DMS53 treated with DMSO at 0.1 percent for 48 hours (cell line): ENCODE data around the gene FAP.

Experiments
- DNase-seq: peaks from one replicate; lab custom pipeline; 2025; ENCODE audit not compliant: unreplicated experiment; lab: John Stamatoyannopoulos, UW

The FAP gene

DNA sequence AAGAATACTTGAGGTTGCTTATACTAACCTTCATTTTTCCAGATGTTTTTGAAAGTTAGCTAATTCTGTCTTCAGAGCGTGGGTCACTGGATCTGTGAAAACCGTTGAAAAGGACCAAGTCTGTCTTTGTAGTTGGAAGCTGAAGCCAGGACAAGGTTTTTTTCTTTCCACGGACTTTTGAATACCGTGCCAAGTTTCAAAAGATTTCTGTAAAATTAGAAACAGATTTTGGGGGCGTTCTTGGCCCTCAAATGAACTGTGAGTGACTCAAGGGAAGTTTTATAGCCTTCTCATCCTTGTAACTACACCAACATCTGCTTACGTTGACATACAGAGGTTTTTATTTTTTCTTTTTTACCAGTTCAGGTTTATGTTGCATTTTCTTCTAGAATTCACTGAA lies at the start of gene FAP:
Gene FAP, minus strand, starts transcription at position 152 of the 400 bp plus-strand sequence. Its CDS starts 118 bp downstream, at position 34.
- DNase-seq, result no peak

DNA sequence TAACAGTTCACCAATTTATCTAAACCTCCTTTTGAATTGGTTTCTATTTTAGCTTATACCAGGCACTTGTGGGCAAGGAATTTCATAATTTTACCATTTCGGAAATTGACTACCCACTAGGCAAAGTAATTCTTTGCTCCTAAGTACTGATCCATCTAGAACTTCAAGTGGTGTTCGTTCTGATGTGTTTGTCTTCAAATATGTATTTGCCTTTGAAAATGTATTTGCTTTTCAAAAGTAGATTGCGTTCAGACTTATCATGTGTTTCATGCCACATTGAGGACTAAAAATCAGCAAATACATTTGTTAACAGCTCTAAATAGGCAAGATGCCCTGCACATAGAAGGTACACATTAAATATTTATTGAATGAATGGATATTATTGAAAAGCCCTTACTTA lies 48.5 kb upstream of the FAP start:
- DNase-seq, result peak; percentile 34

GRCh38 chr2:162282765-162283425 lies 39.6 kb upstream of the FAP start:
- DNase-seq, result no peak

GRCh38 chr2:162280654-162281053 lies 37.4 kb upstream of the FAP start:
- DNase-seq, result no peak

DNA sequence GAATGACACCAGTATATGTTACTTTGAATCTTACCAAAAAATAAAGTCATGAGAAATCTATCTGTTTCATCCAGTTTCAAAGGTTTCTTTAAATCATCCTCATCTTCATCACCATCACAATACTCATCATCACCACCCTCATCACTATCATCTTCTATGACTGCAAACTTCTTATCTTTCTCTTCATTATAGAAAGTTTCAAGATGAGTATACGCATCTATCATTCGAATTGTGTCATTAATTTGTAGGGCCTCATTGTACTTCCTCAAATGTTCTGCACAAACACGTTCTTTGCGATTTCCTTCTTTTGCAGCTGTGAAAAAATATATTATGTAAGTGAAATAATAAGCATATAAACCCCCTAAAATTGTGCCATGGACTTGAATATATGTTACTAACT lies 34.1 kb upstream of the FAP start:
- no peak for DNase-seq

GRCh38 chr2:162267996-162268395 lies 24.8 kb upstream of the FAP start:
- DNase-seq, result no peak

- DNase-seq, result no peak
Measured at GRCh38 chr2:162267496-162267895, 24.3 kb upstream of the FAP start.

DNA sequence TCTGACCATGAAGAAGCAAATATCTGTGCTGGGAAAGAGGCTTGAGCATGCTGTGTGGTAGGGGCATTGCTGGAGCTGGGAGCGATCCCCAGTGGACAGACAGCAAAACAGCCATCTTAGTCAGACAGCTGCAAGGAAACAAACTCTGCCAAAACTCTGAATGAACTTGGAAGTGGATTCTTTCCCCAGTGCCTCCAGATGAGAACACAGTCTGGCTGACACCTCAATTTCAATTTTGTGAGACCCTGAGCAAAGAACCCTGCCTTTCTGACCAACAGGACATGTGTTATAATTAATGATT lies 23.2 kb upstream of the FAP start:
- DNase-seq, result no peak

DNA sequence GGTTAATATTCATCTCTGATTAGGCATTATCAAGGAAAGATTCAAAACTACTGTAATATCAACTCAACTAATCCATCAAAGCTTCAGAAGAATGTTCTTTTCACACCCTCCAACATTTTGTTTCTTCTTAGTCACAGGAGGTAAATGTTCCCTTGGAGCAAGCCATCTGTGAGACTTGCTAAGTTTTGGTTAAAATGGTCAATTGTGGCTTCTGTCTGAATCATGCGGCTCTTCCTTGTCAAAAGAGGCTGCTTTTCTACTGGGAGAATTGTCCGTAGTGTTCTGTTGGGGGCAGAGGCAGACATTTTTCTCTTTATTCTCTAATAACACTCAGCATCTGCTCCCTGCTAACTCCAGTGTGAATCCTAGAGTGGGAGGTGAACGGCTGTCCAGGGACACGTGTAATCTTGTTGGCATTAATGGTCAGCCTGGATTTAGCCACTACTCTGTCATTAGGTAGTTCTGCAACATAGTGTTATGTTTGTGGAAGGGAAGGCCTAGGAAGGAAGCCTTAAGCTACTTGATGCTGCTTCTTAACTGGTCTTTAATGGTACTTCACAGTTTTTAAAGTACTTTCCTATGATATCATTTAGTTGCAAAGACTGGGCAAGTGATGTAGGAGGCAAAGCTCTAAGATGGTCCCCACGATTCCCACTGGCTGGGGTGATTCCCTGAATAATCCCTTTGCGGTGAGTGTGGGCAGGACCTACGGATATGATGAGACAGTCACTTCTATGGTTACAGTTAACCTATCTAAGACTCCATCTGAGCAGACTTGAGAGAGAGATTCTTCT lies 22.6 kb upstream of the FAP start:
- no peak for DNase-seq

- peak; percentile 15 for DNase-seq
Measured at GRCh38 chr2:162261032-162261945, 18.0 kb upstream of the FAP start.

GRCh38 chr2:162258686-162259085 lies 15.4 kb upstream of the FAP start:
- no peak for DNase-seq

DNA sequence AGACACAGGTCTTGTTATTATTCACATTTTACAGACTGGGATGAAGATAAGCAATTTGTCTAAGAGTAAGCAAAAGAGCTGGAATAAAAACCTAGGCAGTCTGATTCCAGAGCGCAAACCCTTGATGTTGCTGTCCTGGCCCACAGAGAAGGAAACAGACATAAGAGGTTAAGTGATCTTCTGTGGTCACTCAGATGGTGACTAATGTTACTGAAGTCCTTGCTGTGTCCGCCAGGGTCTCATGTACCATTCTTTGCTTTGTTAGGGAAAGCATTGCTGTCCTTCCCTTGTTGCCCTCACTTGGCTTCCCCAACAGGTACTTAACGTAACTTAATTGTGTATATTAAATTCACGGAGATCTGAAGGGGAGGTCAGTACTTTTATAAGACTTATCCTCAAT lies 14.9 kb upstream of the FAP start:
- no peak for DNase-seq

GRCh38 chr2:162257425-162257824 lies 14.2 kb upstream of the FAP start:
- DNase-seq, result no peak

DNA sequence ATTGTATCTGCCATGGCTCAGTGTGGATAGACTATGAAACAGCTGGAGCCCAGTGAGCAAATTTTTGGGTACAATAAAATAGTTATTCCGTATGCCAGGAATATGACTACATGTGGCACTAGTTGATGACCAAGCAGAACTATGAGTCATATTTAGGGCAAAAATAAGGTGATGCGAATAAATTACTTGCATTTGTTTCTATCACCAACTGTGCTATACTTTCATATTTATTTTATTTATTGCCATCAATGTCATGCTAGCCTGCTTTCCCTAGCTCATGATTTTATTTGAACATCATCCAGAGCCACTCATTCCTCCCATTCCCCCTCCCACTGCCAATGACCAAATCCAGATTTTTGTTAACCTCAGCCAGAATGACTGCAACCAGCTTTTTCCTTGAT lies 13.3 kb upstream of the FAP start:
- DNase-seq, result no peak

DNA sequence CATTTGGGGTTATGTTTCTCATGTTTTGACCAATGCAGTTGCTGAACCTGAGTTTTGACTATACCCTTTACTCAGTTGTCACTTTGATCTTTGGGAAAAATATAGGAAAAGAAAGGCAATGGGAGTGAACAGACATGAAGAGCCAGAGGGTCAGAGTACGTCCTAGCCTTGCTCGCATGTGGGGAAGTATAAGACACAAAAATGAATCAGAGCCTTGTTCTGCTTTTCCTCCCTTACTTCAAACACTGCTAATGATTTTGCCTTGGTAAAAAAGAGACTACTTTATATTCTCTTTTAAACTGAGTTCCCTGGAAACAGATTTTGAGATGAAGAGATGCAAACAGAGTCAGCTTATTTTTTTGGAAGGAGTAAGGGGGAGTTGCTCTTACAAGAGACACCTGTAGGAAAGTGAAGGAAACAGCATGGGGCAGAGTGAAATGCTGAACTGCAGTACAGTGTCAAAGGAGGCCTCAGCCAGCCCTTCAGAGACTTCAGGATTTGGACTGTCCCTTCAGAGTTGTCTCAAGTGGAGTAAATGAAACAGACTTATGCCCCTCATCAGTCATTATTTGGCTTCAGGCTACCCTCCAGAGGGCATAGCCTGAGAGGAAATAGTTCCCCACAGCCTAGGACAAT lies 11.1 kb upstream of the FAP start:
- no peak for DNase-seq

- DNase-seq, result no peak
Measured at GRCh38 chr2:162253435-162253834, 10.2 kb upstream of the FAP start.

DNA sequence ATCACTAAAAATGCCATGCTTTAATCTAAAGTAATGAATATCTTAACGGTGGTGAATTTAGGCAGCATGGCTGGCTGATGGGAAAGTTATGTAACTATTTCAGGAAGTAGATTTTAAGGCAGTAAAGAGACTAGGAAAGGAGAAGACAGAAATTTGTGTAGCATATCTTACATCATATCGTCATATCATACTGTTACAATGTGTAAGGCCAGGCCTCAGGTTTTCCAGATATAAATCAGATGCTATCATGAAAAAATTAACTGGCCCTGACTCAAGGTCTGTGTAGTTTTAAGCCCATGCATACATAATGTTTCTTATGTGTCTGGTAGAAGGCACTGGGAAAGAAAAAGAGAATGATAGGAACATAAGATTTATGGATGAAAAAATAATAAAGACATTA lies 8.9 kb upstream of the FAP start:
- no peak for DNase-seq

DNA sequence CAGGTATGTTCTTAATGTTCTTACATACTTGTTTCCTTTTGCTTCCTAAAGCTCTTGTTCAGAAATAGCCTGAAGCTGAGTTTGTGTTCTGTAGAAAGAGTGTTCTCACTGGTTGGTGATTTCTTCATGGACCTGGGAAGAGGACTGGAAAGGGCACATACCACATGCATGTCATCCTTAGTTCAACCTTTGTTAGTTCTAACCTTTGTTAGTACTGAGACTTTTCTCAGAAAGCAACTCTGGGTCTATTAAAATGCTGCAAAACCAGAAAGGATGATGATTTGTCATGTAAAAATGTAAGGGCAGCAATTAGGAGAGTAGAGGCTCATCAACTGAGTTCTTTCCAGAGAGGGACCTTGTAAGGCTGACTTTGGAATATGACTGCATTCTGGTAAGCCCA lies 2.5 kb upstream of the FAP start:
- DNase-seq, result no peak

DNA sequence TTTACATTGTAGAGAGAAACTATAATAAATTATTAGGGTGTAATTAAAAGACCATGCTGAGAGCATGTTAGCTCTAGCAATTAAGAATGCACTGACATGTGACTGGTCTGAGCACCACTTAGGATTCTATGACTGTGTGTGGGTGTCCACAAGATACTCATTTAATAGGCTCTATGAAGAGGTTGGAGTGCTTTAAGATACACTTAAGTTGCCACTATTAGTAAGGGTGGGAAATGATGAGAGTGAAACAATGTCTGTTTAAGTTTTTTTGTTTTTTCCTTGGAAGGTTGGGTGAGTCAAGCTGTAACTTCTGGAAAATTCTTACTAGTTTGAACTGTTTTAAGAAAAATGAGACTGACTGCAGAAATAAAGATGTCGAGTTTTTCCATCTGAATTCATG lies 1.8 kb upstream of the FAP start:
- no peak for DNase-seq

DNA sequence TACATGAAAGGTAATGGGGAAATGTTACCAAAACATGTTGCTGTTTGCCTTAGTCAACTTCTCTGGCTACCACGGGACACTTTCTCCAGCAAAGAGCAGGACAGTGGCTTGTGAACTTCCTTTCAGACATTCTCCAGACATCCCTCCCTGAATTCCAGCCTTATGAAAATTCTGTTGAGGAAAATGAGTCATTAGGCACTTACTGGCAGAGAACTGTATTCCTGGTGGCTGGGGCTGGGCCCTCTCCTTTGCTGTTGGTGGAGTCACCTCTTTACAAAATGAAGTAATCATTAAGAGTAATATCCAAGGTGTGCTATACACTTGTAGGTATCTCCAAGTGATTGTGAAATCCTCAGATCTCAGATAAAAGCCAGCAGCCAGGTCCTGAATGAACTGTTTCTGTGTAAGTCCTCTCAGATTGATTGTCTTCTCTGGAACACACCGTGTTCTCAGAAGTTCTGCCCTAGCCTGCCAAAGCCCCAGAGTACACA lies 1.3 kb upstream of the FAP start:
- no peak for DNase-seq

DNA sequence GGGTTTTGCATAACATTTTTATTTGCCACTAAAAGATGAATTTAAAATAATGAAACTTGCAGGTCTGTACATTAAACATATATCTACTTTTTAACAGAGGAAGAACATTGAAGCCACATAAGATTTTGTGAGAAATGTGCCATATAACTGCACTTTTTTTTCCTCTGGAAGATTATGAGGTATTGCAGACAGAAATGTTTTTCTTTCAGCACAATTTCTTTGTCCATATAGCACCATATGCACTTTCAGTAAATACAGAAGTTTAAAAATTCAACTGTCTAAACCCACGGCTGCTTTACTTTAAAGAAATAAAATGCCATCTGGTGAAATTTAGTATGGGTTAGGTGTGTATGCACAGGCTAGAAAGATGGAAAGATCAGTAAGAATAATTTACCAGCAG lies 470 bp upstream of the FAP start:
- DNase-seq, result no peak
